K562 (cell line): ENCODE results near the gene TSPAN15. TPM values are rescaled to one million over a fixed set of nuclear protein-coding genes. Genes with fewer than 3 reads are reported as not detected.

ENCODE experiments used
- ATAC-seq: fragments of 200-7000 bp; cut with Tn5 transposase; 3 replicates; pipeline ENCODE4 v1.9.1; 2020; ENCODE audit warnings: moderate library complexity
- BruUV-seq: library from RNA; stranded (reverse); fragments of 400-500 nt; replicated peaks from 2 replicates; lab custom pipeline; 2021; lab: Mats Ljungman, UMichigan
- CTCF ChIA-PET: fragments of 300-600 bp; formaldehyde crosslinking; extraction: SDS; loops from one replicate; lab custom pipeline; 2021; ENCODE audit warnings: low intra/inter-chr PET ratio; lab: Yijun Ruan, JAX
- POLR2A ChIA-PET: fragments of 300-600, 350-650 bp; sonication (Branson Sonifier 250); formaldehyde crosslinking; extraction: SDS; loops from one replicate; lab custom pipeline; 2021; ENCODE audit warnings: antibody characterized with exemption, inconsistent platforms; lab: Yijun Ruan, JAX
- DNase-seq, 4 experiments: peaks; one replicate each; pipeline versions ENCODE4 v3.0.0 to v3.0.0-alpha.2; 2011 to 2018; ENCODE audit warnings: low spot score in 3 of 4, mixed read lengths in 3 of 4; ENCODE audit errors: extremely low read depth in 1 of 4
- FAIRE-seq: peaks from 2 replicates; lab custom pipeline; 2011; peaks lifted over from hg19 to GRCh38; lab: Jason Lieb, UNC
- H2AFZ ChIP-seq: 2 replicates; pipeline ENCODE4 v1.6.0; 2011; ENCODE audit warnings: low read depth, low read length, control low read depth, inconsistent platforms
- H3K27ac ChIP-seq: fragments of 200-600 bp; 3 replicates; pipeline ENCODE4 v1.8.0; 2011; ENCODE audit warnings: low read depth, mild to moderate bottlenecking, control low read depth, inconsistent platforms, low read length, moderate library complexity, mixed read lengths; ENCODE audit errors: extremely low read depth
- H3K27me3 ChIP-seq, 2 experiments: fragments of 300-600 bp in 1 of 2; 2 replicates in 1 of 2; 3 replicates in 1 of 2; pipeline versions ENCODE4 v1.6.0 to v1.8.0; 2011; ENCODE audit warnings: inconsistent platforms in 2 of 2, low read length in 2 of 2, mild to moderate bottlenecking in 1 of 2, mixed read lengths in 1 of 2, moderate library complexity in 1 of 2; ENCODE audit not compliant: control insufficient read depth in 2 of 2, insufficient read depth in 2 of 2
- H3K36me3 ChIP-seq: fragments of 300-600 bp; 3 replicates; pipeline ENCODE4 v1.8.0; 2011; ENCODE audit warnings: mild to moderate bottlenecking, low read length, inconsistent platforms; ENCODE audit not compliant: control insufficient read depth, insufficient read depth
- H3K4me1 ChIP-seq, 2 experiments: fragments of 200-600 bp in 1 of 2; replicated peaks in 1 of 2; 2 replicates in 1 of 2; 3 replicates in 1 of 2; pipeline versions ENCODE4 v1.5.1 to v1.8.0; 2011; ENCODE audit warnings: inconsistent platforms in 2 of 2, low read length in 2 of 2, mild to moderate bottlenecking in 1 of 2, mixed read lengths in 1 of 2, moderate library complexity in 1 of 2; ENCODE audit not compliant: control insufficient read depth in 2 of 2, insufficient read depth in 2 of 2
- H3K4me2 ChIP-seq: 2 replicates; pipeline ENCODE4 v1.6.1; 2011; ENCODE audit warnings: low read length, control low read depth, inconsistent platforms, mixed read lengths; ENCODE audit not compliant: insufficient read depth
- H3K4me3 ChIP-seq: fragments of 200-600 bp; sonication (generic), shearing (Covaris generic); 2 replicates; pipeline ENCODE4 v1.5.1; 2016; ENCODE audit warnings: control low read depth, inconsistent platforms
- H3K79me2 ChIP-seq: fragments of 200-600 bp; 3 replicates; pipeline ENCODE4 v1.8.0; 2011; ENCODE audit warnings: low read length, inconsistent platforms; ENCODE audit not compliant: control insufficient read depth, insufficient read depth
- H3K9ac ChIP-seq, 2 experiments: 2 replicates each; pipeline versions ENCODE4 v1.6.0 to v1.6.1; 2011; ENCODE audit warnings: low read depth in 2 of 2, low read length in 2 of 2, control low read depth in 1 of 2, inconsistent platforms in 1 of 2, mild to moderate bottlenecking in 1 of 2, mixed read lengths in 1 of 2; ENCODE audit not compliant: insufficient read depth in 1 of 2
- H3K9me1 ChIP-seq: one replicate; pipeline ENCODE4 v1.6.0; 2011; ENCODE audit warnings: inconsistent platforms, mild to moderate bottlenecking, low read length, moderate library complexity; ENCODE audit not compliant: control insufficient read depth, insufficient read depth
- H3K9me3 ChIP-seq: replicated peaks from 2 replicates; pipeline ENCODE4 v1.5.1; 2011; ENCODE audit warnings: low read depth, low read length, inconsistent platforms; ENCODE audit not compliant: control insufficient read depth, insufficient read depth
- H4K20me1 ChIP-seq: replicated peaks from 2 replicates; pipeline ENCODE4 v1.6.1; 2011; ENCODE audit warnings: low read length, inconsistent platforms, mixed read lengths; ENCODE audit not compliant: control insufficient read depth, insufficient read depth
- ATF2 ChIP-seq: sonication (generic); formaldehyde crosslinking; IDR thresholded peaks from 2 replicates; pipeline ENCODE4 v1.8.1; 2022; ENCODE audit warnings: missing genetic modification reagents
- CREM ChIP-seq: IDR thresholded peaks from 2 replicates; pipeline ENCODE4 v1.6.1; 2014; ENCODE audit warnings: antibody characterized with exemption, low read depth
- EGR1 ChIP-seq: fragments of 450-650 bp; conservative IDR thresholded peaks from 2 replicates; pipeline ENCODE4 v1.6.1; 2017; ENCODE audit warnings: mild to moderate bottlenecking
- FIP1L1 ChIP-seq: fragments of 200-400 bp; formaldehyde crosslinking; IDR thresholded peaks from 2 replicates; pipeline ENCODE4 v1.6.1; 2018; ENCODE audit warnings: mild to moderate bottlenecking, low read depth, low read length; ENCODE audit not compliant: poor library complexity, severe bottlenecking
- GABPB2 ChIP-seq: fragments of 250-450 bp; sonication (Bioruptor Pico); conservative IDR thresholded peaks from 2 replicates; pipeline ENCODE4 v1.5.1; 2021; ENCODE audit warnings: mild to moderate bottlenecking
- GTF2B ChIP-seq: IDR thresholded peaks from 2 replicates; pipeline ENCODE4 v1.6.1; 2011; ENCODE audit not compliant: insufficient read length; ENCODE audit errors: extremely low read depth
- HMGN3 ChIP-seq: IDR thresholded peaks from 2 replicates; pipeline ENCODE4 v1.6.1; 2011; ENCODE audit warnings: borderline replicate concordance, low read depth, mild to moderate bottlenecking, mixed read lengths, low read length; ENCODE audit not compliant: insufficient read length; ENCODE audit errors: extremely low read depth
- HNRNPLL ChIP-seq: fragments of 200-400 bp; formaldehyde crosslinking; IDR thresholded peaks from 2 replicates; pipeline ENCODE4 v1.6.1; 2017; ENCODE audit warnings: low read length, low read depth, mild to moderate bottlenecking; ENCODE audit not compliant: poor library complexity, severe bottlenecking
- MECOM ChIP-seq: fragments of 250-450 bp; sonication (Bioruptor Pico); IDR thresholded peaks from 2 replicates; pipeline ENCODE4 v1.8.0; 2022; ENCODE audit warnings: inconsistent platforms
- XRCC4 ChIP-seq: IDR thresholded peaks from one replicate; pipeline ENCODE4 v1.6.1; 2011; ENCODE audit not compliant: insufficient read depth, insufficient read length; ENCODE audit errors: extremely low read depth
- ZNF121 ChIP-seq: sonication (generic); formaldehyde crosslinking; conservative IDR thresholded peaks from 2 replicates; pipeline ENCODE4 v1.8.0; 2022; ENCODE audit warnings: missing genetic modification reagents
- ZNF3 ChIP-seq: fragments of 250-450 bp; sonication (Bioruptor Pico); IDR thresholded peaks from 2 replicates; pipeline ENCODE4 v1.5.0; 2021; ENCODE audit warnings: mild to moderate bottlenecking, moderate library complexity
- WGBS: fragments of 100-300 bp; shearing (Covaris generic); methylation state at CpG from one replicate; pipeline ENCODE4 v1.1.6; 2016; ENCODE audit warnings: low coverage, mixed read lengths; ENCODE audit not compliant: insufficient coverage; ENCODE audit errors: missing lambda C conversion rate; 5-methylcytosine and 5-hydroxymethylcytosine counted together
- in situ Hi-C: fragments of 300-500 bp; cut with MboI; formaldehyde crosslinking; loops from 4 replicates; pipeline ENCODE4 v1.15.0; 2018; ENCODE audit warnings: inconsistent platforms, mixed read lengths
- intact Hi-C: fragments of 100-400 bp; cut with micrococcal nuclease; formaldehyde crosslinking; loops from 2 replicates; pipeline ENCODE4 v1.14.2; 2022
- polyA plus RNA-seq, 8 experiments: library from polyadenylated mRNA; depleted of rRNA in 4 of 8; stranded (reverse) in 5 of 8; unstranded in 3 of 8; fragments of >200 nt; fragmentation: Nextera tagmentation in 2 of 8; fragmentation: Illumina TruSeq in 1 of 8; extraction: Ambion mirVana in 2 of 8; extraction: Trizol in 1 of 8; gene quantifications; 2 replicates each; pipeline versions ENCODE4 v1.2.1 to v1.2.3, GENCODE V29; 2011 to 2014; ENCODE audit warnings: inconsistent platforms in 1 of 8, missing spikeins in 1 of 8
- total RNA-seq, 7 experiments: library from RNA; depleted of rRNA in 6 of 7; stranded (reverse); fragments of >200 nt in 6 of 7; fragmentation: Illumina TruSeq in 2 of 7; extraction: Trizol in 2 of 7; gene quantifications; 2 replicates each; pipeline versions ENCODE4 v1.2.1 to v1.2.3, GENCODE V29; 2011 to 2021; ENCODE audit warnings: low replicate concordance in 1 of 7
- TF ChIP-seq, protein P1 (sequence below): IDR thresholded peaks from 2 replicates; pipeline ENCODE4 v1.6.1; 2011; ENCODE audit warnings: borderline replicate concordance, low read depth, mild to moderate bottlenecking, moderate library complexity, low read length; ENCODE audit not compliant: insufficient read depth, poor library complexity, severe bottlenecking

The TSPAN15 gene
- total and polyA plus RNA-seq, 9 of the 15 experiments (the other 6 are each of a cell fraction or from before 2014, with no cell fraction given) = 0.33 to 1.0 (median 0.45) TPM; not detected in 2

DNA sequence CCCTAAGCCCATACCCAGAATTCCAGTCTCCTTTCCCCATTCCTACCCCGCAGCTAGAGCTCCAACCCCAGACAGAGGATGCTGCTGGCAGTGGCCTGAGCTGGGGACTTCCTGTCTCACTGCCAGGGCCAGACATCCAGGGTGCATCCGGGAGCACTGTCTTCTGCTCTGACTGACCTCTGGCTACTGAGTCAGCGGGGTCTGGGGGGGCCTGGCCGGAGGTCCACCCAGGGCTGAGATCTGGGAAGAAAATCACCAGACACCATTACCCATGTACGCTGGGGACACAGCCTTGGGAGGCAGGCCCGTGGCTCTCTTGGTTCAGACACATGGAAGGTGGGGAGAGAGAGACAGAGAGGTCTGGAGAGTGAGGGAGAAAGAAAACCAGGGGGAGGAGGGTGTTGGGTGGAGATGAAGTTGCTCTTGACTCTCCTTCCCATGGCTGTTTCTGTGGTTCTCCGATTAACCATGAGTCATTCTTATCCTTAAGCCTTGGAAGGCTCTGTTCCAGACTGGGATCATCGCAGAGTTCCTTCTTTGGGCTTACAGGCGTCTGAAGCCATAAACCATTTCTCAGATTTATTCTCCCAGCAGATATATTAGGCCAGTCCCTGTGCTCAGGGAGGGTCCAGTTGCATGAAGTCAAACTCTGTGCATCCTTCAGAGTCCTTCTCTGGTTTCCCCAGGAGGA is 23.6 kb downstream of the TSPAN15 start (continued):
- TF ChIP-seq ATF2 (CRISPR knock-in tag) = no peak

- no peak overlapping the region for H3K27ac ChIP-seq
- in situ Hi-C loops = no loop called here
- ATAC-seq = no peak
- no peak overlapping the region for H3K9ac ChIP-seq
- peaks cover 59 to 64% of the 10 kb centered on the region in 2 experiments for H3K27me3 ChIP-seq
- H3K4me1 ChIP-seq = no peaks in the 10 kb centered on the region; a peak in 1 of 5 replicates
- intact Hi-C loops = no loop called here
- H2AFZ ChIP-seq = no peak overlapping the region
- no peaks in the 10 kb centered on the region; the same call in 1 of the 2 replicates for H4K20me1 ChIP-seq
- H3K79me2 ChIP-seq = no peaks in the 10 kb centered on the region
- CTCF ChIA-PET = no interaction called here
- H3K9me1 ChIP-seq = no peaks in the 10 kb centered on the region
- POLR2A ChIA-PET = interaction anchor here (0.8 to 1.4 kb wide), 2 partner anchors 10 to 17 kb away, joined by 3 to 6 read pairs; no protein-coding TSS in a partner anchor
- H3K4me2 ChIP-seq = no peak overlapping the region
- FAIRE-seq = no peak
- no peak overlapping the region for H3K4me3 ChIP-seq
- WGBS = 4% methylated on average over 2 of the region's 2 CpGs
- H3K36me3 ChIP-seq = no peaks in the 10 kb centered on the region
- no peaks in the 10 kb centered on the region for H3K9me3 ChIP-seq
- TF ChIP-seq ATF2 (CRISPR knock-in tag) (no peak), CREM (no peak), XRCC4 (no peak), EGR1 (no peak), ZNF3 (CRISPR knock-in tag) (no peak), HNRNPLL (no peak), GTF2B (no peak), MECOM (CRISPR knock-in tag) (no peak), FIP1L1 (no peak), ZNF121 (CRISPR knock-in tag) (no peak), HMGN3 (no peak), GABPB2 (no peak)
- TF ChIP-seq, protein P1, sequence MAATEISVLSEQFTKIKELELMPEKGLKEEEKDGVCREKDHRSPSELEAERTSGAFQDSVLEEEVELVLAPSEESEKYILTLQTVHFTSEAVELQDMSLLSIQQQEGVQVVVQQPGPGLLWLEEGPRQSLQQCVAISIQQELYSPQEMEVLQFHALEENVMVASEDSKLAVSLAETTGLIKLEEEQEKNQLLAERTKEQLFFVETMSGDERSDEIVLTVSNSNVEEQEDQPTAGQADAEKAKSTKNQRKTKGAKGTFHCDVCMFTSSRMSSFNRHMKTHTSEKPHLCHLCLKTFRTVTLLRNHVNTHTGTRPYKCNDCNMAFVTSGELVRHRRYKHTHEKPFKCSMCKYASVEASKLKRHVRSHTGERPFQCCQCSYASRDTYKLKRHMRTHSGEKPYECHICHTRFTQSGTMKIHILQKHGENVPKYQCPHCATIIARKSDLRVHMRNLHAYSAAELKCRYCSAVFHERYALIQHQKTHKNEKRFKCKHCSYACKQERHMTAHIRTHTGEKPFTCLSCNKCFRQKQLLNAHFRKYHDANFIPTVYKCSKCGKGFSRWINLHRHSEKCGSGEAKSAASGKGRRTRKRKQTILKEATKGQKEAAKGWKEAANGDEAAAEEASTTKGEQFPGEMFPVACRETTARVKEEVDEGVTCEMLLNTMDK = no peak
- BruUV-seq = no TSS peak
- no peak for DNase-seq
Measured at GRCh38 chr10:69475433-69475830, 24.2 kb downstream of the TSPAN15 start.
